BJ (cell line): ENCODE measurements around the gene CPNE4. TPM values are rescaled to one million over a fixed set of nuclear protein-coding genes. Genes with fewer than 3 reads are reported as not detected.
"Not testable (repeated sequence)": the region's sequence is repeated elsewhere in the genome, so short reads cannot be mapped to it uniquely, and the experiment has no call there.

ENCODE experiments used
- CTCF ChIA-PET: fragments of 350-600 bp; formaldehyde crosslinking; extraction: SDS; loops from one replicate; lab custom pipeline; 2021; ENCODE audit warnings: antibody characterized with exemption, inconsistent platforms; lab: Yijun Ruan, JAX
- POLR2A ChIA-PET: fragments of 300-600 bp; sonication (Branson Sonifier 250); formaldehyde crosslinking; extraction: SDS; loops from one replicate; lab custom pipeline; 2021; ENCODE audit warnings: antibody characterized with exemption; lab: Charles Lee
- DNase-seq: peaks from one replicate; pipeline ENCODE4 v3.0.0-alpha.2; 2011; ENCODE audit warnings: low read depth
- H3K27me3 ChIP-seq: 2 replicates; pipeline ENCODE4 v1.6.0; 2011; ENCODE audit warnings: low read length; ENCODE audit not compliant: control insufficient read depth, insufficient read depth
- H3K36me3 ChIP-seq: 2 replicates; pipeline ENCODE4 v1.5.1; 2011; ENCODE audit warnings: low read length; ENCODE audit not compliant: control insufficient read depth, insufficient read depth
- H3K4me3 ChIP-seq: 2 replicates; pipeline ENCODE4 v1.5.1; 2011; ENCODE audit warnings: low read depth, mild to moderate bottlenecking, control low read depth, low read length
- polyA plus RNA-seq: library from polyadenylated mRNA; depleted of rRNA; stranded (reverse); fragments of >200 nt; gene quantifications from 2 replicates; pipeline ENCODE4 v1.2.3, GENCODE V29; 2011
- TF ChIP-seq, protein P1 (sequence below): IDR thresholded peaks from 2 replicates; pipeline ENCODE4 v1.5.1; 2011; ENCODE audit warnings: low read depth, mild to moderate bottlenecking, control low read depth, inconsistent platforms, low read length, moderate library complexity; ENCODE audit not compliant: insufficient read depth

The CPNE4 gene
- polyA plus RNA-seq, 1 experiment, result not detected

DNA sequence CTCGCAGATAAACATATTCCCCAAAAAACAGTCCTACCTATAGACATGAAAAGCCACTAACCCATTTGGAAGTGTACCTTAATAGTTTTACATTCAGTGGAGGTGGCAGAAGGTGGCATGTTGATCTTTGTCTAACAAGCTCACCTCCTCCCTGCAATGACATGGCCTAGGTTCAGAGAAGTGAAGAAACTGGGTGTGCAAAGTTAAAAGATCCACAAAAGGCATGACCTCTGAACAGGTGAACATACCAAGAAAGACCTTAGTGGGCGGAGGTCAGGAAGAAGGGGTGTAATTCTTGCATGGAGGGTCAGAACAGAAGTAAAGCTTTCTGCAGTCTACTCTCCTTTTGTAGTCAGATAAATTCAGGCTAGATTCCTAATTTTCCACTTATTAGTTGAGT, 532.9 kb downstream of the CPNE4 start:
- H3K4me3 ChIP-seq, result peak overlapping the region; percentile 80
- POLR2A ChIA-PET, result no interaction called here
- H3K36me3 ChIP-seq, result peaks cover 2% of the 10 kb centered on the region; the same call in 1 of the 2 replicates
- TF ChIP-seq, protein P1, sequence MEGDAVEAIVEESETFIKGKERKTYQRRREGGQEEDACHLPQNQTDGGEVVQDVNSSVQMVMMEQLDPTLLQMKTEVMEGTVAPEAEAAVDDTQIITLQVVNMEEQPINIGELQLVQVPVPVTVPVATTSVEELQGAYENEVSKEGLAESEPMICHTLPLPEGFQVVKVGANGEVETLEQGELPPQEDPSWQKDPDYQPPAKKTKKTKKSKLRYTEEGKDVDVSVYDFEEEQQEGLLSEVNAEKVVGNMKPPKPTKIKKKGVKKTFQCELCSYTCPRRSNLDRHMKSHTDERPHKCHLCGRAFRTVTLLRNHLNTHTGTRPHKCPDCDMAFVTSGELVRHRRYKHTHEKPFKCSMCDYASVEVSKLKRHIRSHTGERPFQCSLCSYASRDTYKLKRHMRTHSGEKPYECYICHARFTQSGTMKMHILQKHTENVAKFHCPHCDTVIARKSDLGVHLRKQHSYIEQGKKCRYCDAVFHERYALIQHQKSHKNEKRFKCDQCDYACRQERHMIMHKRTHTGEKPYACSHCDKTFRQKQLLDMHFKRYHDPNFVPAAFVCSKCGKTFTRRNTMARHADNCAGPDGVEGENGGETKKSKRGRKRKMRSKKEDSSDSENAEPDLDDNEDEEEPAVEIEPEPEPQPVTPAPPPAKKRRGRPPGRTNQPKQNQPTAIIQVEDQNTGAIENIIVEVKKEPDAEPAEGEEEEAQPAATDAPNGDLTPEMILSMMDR, result no peak
- H3K27me3 ChIP-seq, result no peaks in the 10 kb centered on the region
- CTCF ChIA-PET, result no interaction called here
- no peak for DNase-seq

DNA sequence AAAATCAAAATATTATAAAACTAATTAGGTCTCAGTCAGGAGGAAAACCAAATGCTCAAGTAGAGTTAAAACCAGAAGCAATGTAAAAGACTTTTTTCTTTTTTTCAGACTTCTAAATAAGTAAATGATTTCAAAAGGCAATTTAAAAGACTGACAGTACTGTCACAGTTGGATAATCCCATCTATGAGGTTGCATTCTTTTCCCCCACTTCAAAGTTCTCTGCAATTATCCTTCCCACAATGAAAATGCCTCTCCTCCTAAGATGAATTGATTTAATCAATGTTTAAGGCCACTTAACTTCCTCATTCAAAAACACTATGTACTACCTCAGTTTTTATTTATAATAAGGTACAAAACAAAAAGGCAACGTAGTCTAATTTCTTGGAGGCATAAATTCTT, 540.1 kb downstream of the CPNE4 start:
- H3K27me3 ChIP-seq, result no peaks in the 10 kb centered on the region
- TF ChIP-seq, protein P1, result no peak
- peaks cover 9% of the 10 kb centered on the region; the same call in 1 of the 2 replicates for H3K36me3 ChIP-seq
- H3K4me3 ChIP-seq, result no peak overlapping the region
- ChIA-PET POLR2A (no interaction called here), CTCF (no interaction called here)
- DNase-seq, result no peak

DNA sequence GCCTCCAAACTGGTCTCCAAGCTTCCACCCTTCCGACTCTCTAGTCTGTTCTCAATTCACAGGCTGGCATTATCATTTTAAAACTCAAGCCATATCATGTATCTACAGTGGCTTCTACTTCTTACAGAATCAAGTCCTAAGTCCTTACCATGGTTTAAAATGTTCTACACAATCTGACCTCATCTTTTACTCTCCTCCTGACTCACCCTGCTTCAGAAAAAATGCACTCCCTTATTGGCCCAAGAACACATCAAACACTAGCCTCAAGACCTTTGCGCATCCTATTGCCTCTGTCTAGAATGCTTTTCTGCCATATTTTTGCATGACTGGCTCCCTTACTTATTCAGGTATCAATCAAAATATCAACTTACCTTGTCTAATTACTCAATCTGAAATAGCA, 543.0 kb downstream of the CPNE4 start:
- POLR2A ChIA-PET, result no interaction called here
- Histone ChIP-seq H3K27me3 (no peaks in the 10 kb centered on the region), H3K4me3 (no peak overlapping the region), H3K36me3 (0 out of 2 replicates have a peak, but pooled peaks cover 6% of the 10 kb centered on the region)
- no peak for DNase-seq
- TF ChIP-seq, protein P1, result no peak
- CTCF ChIA-PET, result no interaction called here

DNA sequence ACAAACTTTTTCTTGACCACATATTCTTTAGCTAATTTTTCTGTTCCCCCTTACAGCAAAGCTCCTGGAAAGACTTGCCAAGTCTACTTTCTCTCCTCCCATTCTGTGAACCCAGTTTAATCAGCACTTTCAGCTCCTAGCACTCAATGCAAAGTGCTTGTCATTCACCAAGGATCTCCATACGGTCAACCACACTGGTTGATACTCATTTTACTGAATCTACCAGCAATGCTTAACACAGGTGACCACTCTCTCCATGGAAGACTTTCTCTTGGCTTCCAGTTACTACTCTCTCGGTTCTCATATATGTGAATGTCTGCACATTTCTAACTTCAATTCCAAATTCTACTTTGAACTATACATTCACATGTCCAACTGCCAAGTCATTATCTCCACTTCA, 543.7 kb downstream of the CPNE4 start:
- TF ChIP-seq, protein P1, result no peak
- H3K4me3 ChIP-seq, result no peak overlapping the region
- no peak for DNase-seq
- no peaks in the 10 kb centered on the region for H3K27me3 ChIP-seq
- ChIA-PET CTCF (interaction anchor here (0.6 kb wide), 1 partner anchor 518 kb away, joined by 3 read pairs; no protein-coding TSS in a partner anchor), POLR2A (no interaction called here)
- 0 out of 2 replicates have a peak, but pooled peaks cover 4% of the 10 kb centered on the region for H3K36me3 ChIP-seq

DNA sequence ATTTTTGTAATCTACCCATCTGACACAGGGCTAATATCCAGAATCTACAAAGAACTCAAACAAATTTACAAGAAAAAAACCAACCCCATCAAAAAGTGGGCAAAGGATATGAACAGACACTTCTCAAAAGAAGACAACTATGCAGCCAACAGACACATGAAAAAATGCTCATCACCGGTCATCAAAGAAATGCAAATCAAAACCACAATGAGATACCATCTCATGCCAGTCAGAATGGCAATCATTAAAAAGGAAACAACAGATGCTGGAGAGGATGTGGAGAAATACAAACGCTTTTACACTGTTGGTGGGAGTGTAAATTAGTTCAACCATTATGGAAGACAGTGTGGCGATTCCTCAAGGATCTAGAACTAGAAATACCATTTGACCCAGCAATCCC, 548.3 kb downstream of the CPNE4 start:
- CTCF ChIA-PET, DNase-seq, H3K4me3 ChIP-seq, POLR2A ChIA-PET, H3K27me3 ChIP-seq, H3K36me3 ChIP-seq: not testable (repeated sequence)

DNA sequence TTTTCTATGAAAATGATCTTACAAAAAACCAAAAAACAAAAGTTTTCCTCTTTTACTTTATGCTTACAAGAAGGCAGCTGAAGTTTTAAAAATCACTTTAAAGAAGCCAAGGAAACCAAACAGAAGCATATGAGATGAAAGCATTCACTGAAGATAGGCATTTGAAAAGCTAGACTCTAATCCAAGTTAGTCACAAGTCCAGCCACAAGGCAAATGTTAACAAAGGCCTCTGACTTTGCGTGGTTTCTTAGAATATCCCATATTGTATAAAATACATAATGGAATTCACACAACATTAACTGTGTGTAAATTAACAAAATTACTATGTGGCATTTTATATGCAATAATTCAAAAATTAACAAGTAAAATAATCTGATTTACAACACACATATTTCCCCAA, 549.7 kb downstream of the CPNE4 start:
- Histone ChIP-seq H3K4me3 (no peak overlapping the region), H3K36me3 (peaks cover under 1% of the 10 kb centered on the region; the same call in 1 of the 2 replicates), H3K27me3 (no peaks in the 10 kb centered on the region)
- CTCF ChIA-PET, result interaction anchor here (1.1 kb wide), 1 partner anchor 451 kb away, joined by 3 read pairs; no protein-coding TSS in a partner anchor
- TF ChIP-seq, protein P1, result no peak
- DNase-seq, result no peak
- POLR2A ChIA-PET, result interaction anchor here (0.6 kb wide), 1 partner anchor 750 kb away, joined by 3 read pairs; no protein-coding TSS in a partner anchor
